ENCODE results near the gene JPH4.

The JPH4 gene

DNA sequence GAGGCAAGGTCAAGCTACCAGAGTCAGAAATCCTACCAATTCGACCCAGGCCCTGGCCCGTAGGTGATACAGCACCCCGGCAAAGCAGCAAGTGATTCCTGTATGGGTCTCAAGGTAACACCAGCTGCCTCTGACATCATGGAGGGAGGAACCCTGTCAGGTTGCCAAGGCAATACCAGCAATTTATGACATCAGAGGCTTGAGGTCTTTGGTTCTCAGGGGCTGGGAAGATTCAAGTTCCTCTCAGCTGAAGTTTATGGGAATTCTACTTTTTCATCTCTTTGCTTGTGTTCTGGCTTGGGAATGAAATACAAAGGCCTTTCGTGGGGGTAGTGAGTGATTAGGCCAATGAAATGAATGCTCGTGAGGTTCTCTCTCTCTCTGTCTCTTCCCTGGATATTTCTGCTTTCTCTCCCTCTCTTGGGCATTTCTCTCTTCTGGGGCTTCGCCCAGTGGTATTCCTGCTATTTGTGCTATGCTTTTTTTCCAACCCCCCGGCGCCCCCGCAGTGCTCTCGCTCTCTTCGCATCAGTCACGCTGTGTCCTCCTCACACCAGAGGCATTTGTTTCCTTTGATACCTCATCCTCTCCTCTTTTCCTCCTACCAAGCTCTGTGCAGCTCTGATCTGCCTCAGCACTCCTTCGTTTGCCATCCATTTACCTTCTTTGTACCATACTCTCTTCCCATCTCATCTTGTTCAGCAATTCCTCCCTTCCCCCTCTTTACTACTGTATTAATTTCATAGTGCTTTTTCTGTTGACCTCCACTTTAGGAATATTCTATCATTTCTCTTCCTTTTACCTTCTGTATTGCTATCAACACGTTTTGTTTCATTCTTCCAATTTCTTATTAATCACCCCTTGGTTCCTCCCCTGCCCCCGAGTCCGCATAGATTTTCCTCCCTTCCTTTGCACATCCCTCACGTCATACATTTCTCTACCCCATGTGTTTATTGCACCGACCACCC lies 30.0 kb downstream of the JPH4 start:
- H3K79me2 ChIP-seq (ENCODE audit: insufficient read depth, low read length), result no peaks in the 10 kb centered on the region
- no peak overlapping the region for H3K4me3 ChIP-seq (ENCODE audit: low read depth, low read length, poor library complexity, severe bottlenecking)
- no peak for TF ChIP-seq EZH2 (IDR thresholded peaks at IDR 0.05; ENCODE audit: borderline replicate concordance, low read length)
- TF ChIP-seq CTCF (IDR thresholded peaks at IDR 0.05; ENCODE audit: low read length), result no peak
- no peaks in the 10 kb centered on the region for H3F3A ChIP-seq (ENCODE audit: insufficient read depth, low read length)
- no peak overlapping the region for H3K9ac ChIP-seq (ENCODE audit: low read length)
- H3K4me1 ChIP-seq (ENCODE audit: insufficient read depth, low read length, severe bottlenecking), result peaks cover 20% of the 10 kb centered on the region
- H3K36me3 ChIP-seq (ENCODE audit: insufficient read depth, low read length), result no peaks in the 10 kb centered on the region
- no peaks in the 10 kb centered on the region for H4K20me1 ChIP-seq (ENCODE audit: insufficient read depth, low read length)
- no peaks in the 10 kb centered on the region for H3K9me2 ChIP-seq (ENCODE audit: low read depth, low read length)
- no peak overlapping the region for H3K4me2 ChIP-seq (ENCODE audit: low read length)
- H2AFZ ChIP-seq (ENCODE audit: low read length), result no peak overlapping the region
- no peaks in the 10 kb centered on the region; the same call in 1 of the 2 replicates for H3K27me3 ChIP-seq (ENCODE audit: insufficient read depth, low read length)
- H3K27ac ChIP-seq (ENCODE audit: low read depth, low read length, poor library complexity, severe bottlenecking), result no peak overlapping the region
- no peaks in the 10 kb centered on the region for H3K9me3 ChIP-seq (ENCODE audit: low read length)

DNA sequence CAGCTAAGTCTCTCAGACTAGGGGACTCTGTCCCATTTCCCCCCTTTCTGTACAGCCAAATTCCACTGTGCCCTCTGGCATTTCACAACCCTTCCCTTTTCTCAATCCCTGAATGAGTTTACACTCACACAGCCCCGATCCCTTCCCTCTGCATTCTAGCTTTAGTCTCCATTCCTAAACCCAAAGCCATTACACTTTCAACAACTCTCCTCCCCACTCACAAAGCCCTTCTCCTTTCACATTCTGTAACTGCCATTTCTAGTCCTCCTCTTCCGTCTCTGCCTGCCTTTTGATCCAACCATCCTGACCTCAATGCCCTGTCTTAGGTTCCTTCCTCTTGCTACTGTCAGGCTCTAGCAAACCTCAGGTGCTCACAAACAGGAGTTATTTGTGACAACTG lies 30.7 kb downstream of the JPH4 start:
- H2AFZ ChIP-seq (ENCODE audit: low read length), result no peak overlapping the region
- H3K27ac ChIP-seq (ENCODE audit: low read depth, low read length, poor library complexity, severe bottlenecking), result no peak overlapping the region
- peaks cover 20% of the 10 kb centered on the region for H3K4me1 ChIP-seq (ENCODE audit: insufficient read depth, low read length, severe bottlenecking)
- no peak overlapping the region for H3K9ac ChIP-seq (ENCODE audit: low read length)
- H3K4me3 ChIP-seq (ENCODE audit: low read depth, low read length, poor library complexity, severe bottlenecking), result no peak overlapping the region
- H3K27me3 ChIP-seq (ENCODE audit: insufficient read depth, low read length), result no peaks in the 10 kb centered on the region; the same call in 1 of the 2 replicates
- no peaks in the 10 kb centered on the region for H3K9me3 ChIP-seq (ENCODE audit: low read length)
- H3K4me2 ChIP-seq (ENCODE audit: low read length), result no peak overlapping the region
- H3K79me2 ChIP-seq (ENCODE audit: insufficient read depth, low read length), result no peaks in the 10 kb centered on the region
- H3K9me2 ChIP-seq (ENCODE audit: low read depth, low read length), result no peaks in the 10 kb centered on the region
- TF ChIP-seq CTCF (IDR thresholded peaks at IDR 0.05; ENCODE audit: low read length) (no peak), EZH2 (IDR thresholded peaks at IDR 0.05; ENCODE audit: borderline replicate concordance, low read length) (no peak)
- no peaks in the 10 kb centered on the region for H4K20me1 ChIP-seq (ENCODE audit: insufficient read depth, low read length)
- H3F3A ChIP-seq (ENCODE audit: insufficient read depth, low read length), result no peaks in the 10 kb centered on the region
- H3K36me3 ChIP-seq (ENCODE audit: insufficient read depth, low read length), result no peaks in the 10 kb centered on the region

GRCh38 chr14:23546450-23547035 lies 32.0 kb downstream of the JPH4 start:
- H3K9me3 ChIP-seq (ENCODE audit: low read length), result no peaks in the 10 kb centered on the region
- H3K4me1 ChIP-seq (ENCODE audit: insufficient read depth, low read length, severe bottlenecking), result peaks cover 13% of the 10 kb centered on the region
- H3K4me3 ChIP-seq (ENCODE audit: low read depth, low read length, poor library complexity, severe bottlenecking), result no peak overlapping the region
- H3K79me2 ChIP-seq (ENCODE audit: insufficient read depth, low read length), result no peaks in the 10 kb centered on the region
- H3K9me2 ChIP-seq (ENCODE audit: low read depth, low read length), result no peaks in the 10 kb centered on the region
- no peaks in the 10 kb centered on the region for H3F3A ChIP-seq (ENCODE audit: insufficient read depth, low read length)
- no peaks in the 10 kb centered on the region; the same call in 1 of the 2 replicates for H3K27me3 ChIP-seq (ENCODE audit: insufficient read depth, low read length)
- no peak for TF ChIP-seq CTCF (IDR thresholded peaks at IDR 0.05; ENCODE audit: low read length)
- no peak for TF ChIP-seq EZH2 (IDR thresholded peaks at IDR 0.05; ENCODE audit: borderline replicate concordance, low read length)
- H3K4me2 ChIP-seq (ENCODE audit: low read length), result no peak overlapping the region
- no peak overlapping the region for H3K27ac ChIP-seq (ENCODE audit: low read depth, low read length, poor library complexity, severe bottlenecking)
- H2AFZ ChIP-seq (ENCODE audit: low read length), result no peak overlapping the region
- H3K9ac ChIP-seq (ENCODE audit: low read length), result no peak overlapping the region
- H4K20me1 ChIP-seq (ENCODE audit: insufficient read depth, low read length), result no peaks in the 10 kb centered on the region
- H3K36me3 ChIP-seq (ENCODE audit: insufficient read depth, low read length), result no peaks in the 10 kb centered on the region
